Left renal pelvis (tissue), 4 donors: ENCODE measurements around the gene ZNF365. TPM values are rescaled to one million over a fixed set of nuclear protein-coding genes. Genes with fewer than 3 reads are reported as not detected.
"Not testable (repeated sequence)": the region's sequence is repeated elsewhere in the genome, so short reads cannot be mapped to it uniquely, and the experiment has no call there.

Experiments
- DNase-seq, 4 donors: peaks; one replicate each; pipeline ENCODE4 v3.0.0-alpha.2; 2013; ENCODE audit warnings: low read depth in 4 of 4, low spot score in 3 of 4
- polyA plus RNA-seq, 4 donors: library from polyadenylated mRNA; unstranded; fragments of 120-200 nt; gene quantifications; one replicate each; pipeline ENCODE4 v1.2.1, GENCODE V29; 2013; ENCODE audit not compliant: insufficient read length in 4 of 4

The ZNF365 gene
- polyA plus RNA-seq = under 1 TPM; 0.18 to 0.50 (median 0.27) TPM

- peak in 1 of 4 donors; percentile 36 for DNase-seq
Measured at GRCh38 chr10:62373995-62374861, at the start of gene ZNF365. Gene ZNF365, plus strand, starts transcription at chr10:62374369. Its CDS starts 1,825 bp downstream, at chr10:62376194.

GRCh38 chr10:62326176-62326575, 48.0 kb upstream of the ZNF365 start:
- no peak for DNase-seq

GRCh38 chr10:62327885-62328284, 46.3 kb upstream of the ZNF365 start:
- DNase-seq = no peak

GRCh38 chr10:62330213-62330612, 44.0 kb upstream of the ZNF365 start:
- DNase-seq = no peak

GRCh38 chr10:62332406-62332805, 41.8 kb upstream of the ZNF365 start:
- no peak for DNase-seq

- DNase-seq = no peak
Measured at GRCh38 chr10:62333135-62333889, 40.9 kb upstream of the ZNF365 start.

GRCh38 chr10:62333988-62334682, 40.0 kb upstream of the ZNF365 start:
- DNase-seq = no peak

- no peak for DNase-seq
Measured at GRCh38 chr10:62335326-62335725, 38.8 kb upstream of the ZNF365 start.

GRCh38 chr10:62336404-62336803, 37.8 kb upstream of the ZNF365 start:
- no peak for DNase-seq

GRCh38 chr10:62341419-62341818, 32.8 kb upstream of the ZNF365 start:
- no peak for DNase-seq

GRCh38 chr10:62343000-62343399, 31.2 kb upstream of the ZNF365 start:
- no peak for DNase-seq

- no peak for DNase-seq
Measured at GRCh38 chr10:62348029-62348428, 26.1 kb upstream of the ZNF365 start.

GRCh38 chr10:62352356-62352970, 21.7 kb upstream of the ZNF365 start:
- DNase-seq = no peak

- DNase-seq = no peak
Measured at GRCh38 chr10:62354916-62355315, 19.3 kb upstream of the ZNF365 start.

- DNase-seq = no peak
Measured at GRCh38 chr10:62356447-62356846, 17.7 kb upstream of the ZNF365 start.

- DNase-seq = not testable (repeated sequence)
Measured at GRCh38 chr10:62358151-62358550, 16.0 kb upstream of the ZNF365 start.

- DNase-seq = no peak
Measured at GRCh38 chr10:62373639-62373994, 552 bp upstream of the ZNF365 start.

GRCh38 chr10:62374862-62375710, 917 bp downstream of the ZNF365 start:
- DNase-seq = no peak

- no peak for DNase-seq
Measured at GRCh38 chr10:62376071-62377025, 2.2 kb downstream of the ZNF365 start.
